Fibroblast of villous mesenchyme (primary cell): ENCODE results near the gene CBARP. TPM values are rescaled to one million over a fixed set of nuclear protein-coding genes. Genes with fewer than 3 reads are reported as not detected.

ENCODE experiments used
- DNase-seq: peaks from one replicate; pipeline ENCODE4 v3.0.0-alpha.2; 2010; ENCODE audit warnings: low read depth
- H3K4me3 ChIP-seq: 2 replicates; pipeline ENCODE4 v1.5.1; 2011; ENCODE audit warnings: low read depth, mild to moderate bottlenecking, low read length
- CTCF ChIP-seq: IDR thresholded peaks from 2 replicates; pipeline ENCODE4 v1.5.1; 2012; ENCODE audit warnings: low read depth, mild to moderate bottlenecking, low read length; ENCODE audit not compliant: insufficient read depth
- total RNA-seq: library from RNA; depleted of rRNA; stranded (reverse); fragments of >200 nt; gene quantifications from 2 replicates; pipeline ENCODE4 v1.2.3, GENCODE V29; 2012

The CBARP gene
- total RNA-seq, 1 donor: 6.0 TPM

- peak; percentile 94 for DNase-seq
- TF ChIP-seq CTCF: peak; percentile 64
- H3K4me3 ChIP-seq: peak overlapping the region; percentile 49
These were observed 2.3 kb upstream of the CBARP start for GRCh38 chr19:1239796-1240737.

DNA sequence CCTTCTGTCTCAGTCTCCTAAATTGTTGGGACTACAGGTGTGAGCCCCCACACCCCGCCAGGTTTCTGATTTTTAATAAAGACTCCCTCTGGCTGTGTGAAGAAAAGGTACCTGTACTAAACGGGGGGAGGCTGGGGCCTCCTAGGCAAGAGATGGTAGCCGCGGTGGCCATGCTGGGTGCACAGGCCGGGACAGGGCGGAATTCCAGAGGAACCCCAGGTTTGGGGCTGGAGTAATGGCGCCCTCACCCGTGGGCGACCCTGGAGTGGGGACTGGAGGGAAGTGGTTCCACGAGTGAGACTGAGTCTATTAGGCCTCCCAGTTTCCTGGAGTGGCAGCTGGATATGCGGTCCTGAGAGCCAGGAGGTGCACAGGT lies 1.6 kb upstream of the CBARP start:
- TF ChIP-seq CTCF: no peak
- DNase-seq: no peak
- no peak overlapping the region for H3K4me3 ChIP-seq

DNA sequence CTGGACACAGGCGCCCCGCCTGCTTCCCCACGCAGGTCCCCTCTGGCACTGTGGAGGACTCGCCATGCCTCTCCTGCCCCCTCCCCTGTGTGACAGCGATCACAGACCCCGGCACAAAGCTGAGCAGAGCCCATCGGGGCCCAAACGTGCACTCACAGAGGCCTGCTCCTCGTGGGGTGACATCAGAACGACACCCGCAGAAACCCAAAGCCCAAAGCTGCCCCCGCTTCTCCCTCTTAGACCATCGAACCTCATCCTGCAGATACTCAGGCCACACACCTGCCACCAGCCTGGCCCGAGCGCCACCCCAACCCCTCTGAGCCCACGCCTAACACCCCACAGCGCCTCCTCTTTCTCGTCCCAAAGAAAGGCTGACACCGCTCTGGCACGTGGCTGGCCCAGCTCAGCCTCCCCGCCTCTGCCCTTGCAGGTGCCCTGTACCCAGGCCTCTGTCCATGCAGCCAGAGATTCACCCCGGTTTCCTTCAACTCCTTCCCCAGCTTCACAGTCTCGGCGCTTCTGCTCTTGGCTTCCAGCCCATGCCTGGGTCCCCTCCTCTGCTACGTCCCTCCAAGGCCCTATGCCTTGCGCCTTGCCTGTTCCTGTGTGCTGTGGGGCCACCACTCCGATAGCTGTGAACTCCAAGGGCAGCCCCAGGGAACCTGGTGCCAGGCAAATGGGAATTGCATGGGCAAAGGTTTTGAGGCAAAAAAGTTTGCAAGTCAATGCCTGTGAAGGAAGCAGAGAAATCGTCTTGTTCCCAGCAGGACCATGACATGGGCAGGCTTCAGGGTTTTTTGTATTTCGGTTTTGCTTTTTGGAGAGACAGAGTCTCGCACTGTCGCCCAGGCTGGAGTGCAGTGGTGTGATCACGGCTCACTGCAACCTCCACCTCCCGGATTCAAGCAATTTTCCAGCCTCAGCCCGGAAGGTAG lies 831 bp upstream of the CBARP start:
- DNase-seq: no peak
- TF ChIP-seq CTCF: no peak
- H3K4me3 ChIP-seq: peak overlapping the region; percentile 47

- DNase-seq: no peak
- TF ChIP-seq CTCF: no peak
These were observed 662 bp downstream of the CBARP start for GRCh38 chr19:1237027-1237659.

DNA sequence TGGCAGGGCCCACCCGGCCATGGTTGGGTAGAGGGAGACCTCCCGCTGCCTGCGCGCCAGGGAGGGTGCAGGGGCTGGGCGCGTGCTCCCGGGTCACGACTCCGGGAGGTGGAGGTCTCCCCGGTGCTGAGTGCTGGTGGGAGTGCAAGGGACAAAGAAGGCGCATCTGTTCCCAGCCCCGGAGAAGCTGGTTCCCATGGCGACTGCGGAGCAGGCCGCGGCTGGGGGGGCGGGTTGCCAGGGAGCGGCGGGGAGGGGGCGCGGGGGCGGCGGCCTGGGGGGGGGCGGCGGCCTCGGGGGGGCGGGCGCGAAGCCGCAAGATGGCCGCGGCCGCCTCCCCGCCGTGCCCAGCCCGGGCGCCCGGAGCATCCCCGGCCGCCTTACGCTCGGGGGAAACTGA lies 1.2 kb downstream of the CBARP start:
- H3K4me3 ChIP-seq: peak overlapping the region; percentile 76
- DNase-seq: no peak
- no peak for TF ChIP-seq CTCF

More at GRCh38 chr19:1237027-1237659, 662 bp downstream of the CBARP start:
- peak overlapping the region; percentile 76 for H3K4me3 ChIP-seq
